HEK293T (cell line): ENCODE data around the gene HNRNPA0.

ENCODE experiments used
- CTCF ChIA-PET: fragments of 350-600 bp; formaldehyde crosslinking; extraction: SDS; loops from one replicate; lab custom pipeline; 2021; ENCODE audit warnings: antibody characterized with exemption, inconsistent platforms; lab: Yijun Ruan, JAX
- POLR2A ChIA-PET: fragments of 350-600 bp; formaldehyde crosslinking; extraction: SDS; loops from one replicate; lab custom pipeline; 2020; ENCODE audit warnings: antibody characterized with exemption, inconsistent platforms; lab: Yijun Ruan, JAX
- DNase-seq: peaks from one replicate; pipeline ENCODE4 v3.0.0; 2012; ENCODE audit warnings: mixed read lengths; ENCODE audit errors: extremely low spot score
- ARNT ChIP-seq: fragments of 450-650 bp; IDR thresholded peaks from 2 replicates; pipeline ENCODE4 v1.6.1; 2017; ENCODE audit warnings: mild to moderate bottlenecking
- BHLHE40 ChIP-seq: fragments of 450-650 bp; IDR thresholded peaks from 2 replicates; pipeline ENCODE4 v1.6.1; 2016; ENCODE audit warnings: mild to moderate bottlenecking, moderate library complexity, borderline replicate concordance
- CTBP1 ChIP-seq: fragments of 450-650 bp; IDR thresholded peaks from 2 replicates; pipeline ENCODE4 v1.6.1; 2016; ENCODE audit warnings: borderline replicate concordance
- ELF4 ChIP-seq: fragments of 450-650 bp; IDR thresholded peaks from 2 replicates; pipeline ENCODE4 v1.6.1; 2017; ENCODE audit warnings: antibody characterized with exemption
- FOXA1 ChIP-seq: fragments of 450-650 bp; IDR thresholded peaks from 2 replicates; pipeline ENCODE4 v1.6.1; 2016; ENCODE audit warnings: mild to moderate bottlenecking
- FOXK2 ChIP-seq: fragments of 450-650 bp; IDR thresholded peaks from 2 replicates; pipeline ENCODE4 v1.6.1; 2016; ENCODE audit warnings: mild to moderate bottlenecking
- FOXM1 ChIP-seq: fragments of 450-650 bp; IDR thresholded peaks from 2 replicates; pipeline ENCODE4 v1.6.1; 2017; ENCODE audit warnings: mild to moderate bottlenecking, borderline replicate concordance
- HDGF ChIP-seq: fragments of 450-650 bp; IDR thresholded peaks from 2 replicates; pipeline ENCODE4 v1.6.1; 2017; ENCODE audit warnings: antibody characterized with exemption, borderline replicate concordance
- L3MBTL2 ChIP-seq: fragments of 450-650 bp; conservative IDR thresholded peaks from 2 replicates; pipeline ENCODE4 v1.6.1; 2016; ENCODE audit warnings: mild to moderate bottlenecking
- LEF1 ChIP-seq: fragments of 450-650 bp; IDR thresholded peaks from 2 replicates; pipeline ENCODE4 v1.6.1; 2017; ENCODE audit warnings: mild to moderate bottlenecking, borderline replicate concordance
- NFRKB ChIP-seq: fragments of 450-650 bp; IDR thresholded peaks from 2 replicates; pipeline ENCODE4 v1.6.1; 2016; ENCODE audit warnings: mild to moderate bottlenecking, moderate library complexity
- PKNOX1 ChIP-seq: fragments of 450-650 bp; IDR thresholded peaks from 2 replicates; pipeline ENCODE4 v1.6.1; 2016
- SP1 ChIP-seq: fragments of 450-650 bp; IDR thresholded peaks from 2 replicates; pipeline ENCODE4 v1.6.1; 2017
- SUZ12 ChIP-seq: fragments of 450-650 bp; IDR thresholded peaks from 2 replicates; pipeline ENCODE4 v1.6.1; 2016; ENCODE audit warnings: mild to moderate bottlenecking
- TARDBP ChIP-seq: fragments of 450-650 bp; IDR thresholded peaks from 2 replicates; pipeline ENCODE4 v1.6.1; 2016
- ZNF384 ChIP-seq: fragments of 450-650 bp; IDR thresholded peaks from 2 replicates; pipeline ENCODE4 v1.6.1; 2016

The HNRNPA0 gene

GRCh38 chr5:137714494-137714893 is 39.7 kb downstream of the HNRNPA0 start:
- TF ChIP-seq FOXM1 (no peak), ELF4 (no peak), LEF1 (no peak), PKNOX1 (no peak), ZNF384 (no peak), CTBP1 (no peak), ARNT (no peak), HDGF (no peak), BHLHE40 (no peak), FOXK2 (no peak), SUZ12 (no peak), SP1 (no peak), FOXA1 (no peak), NFRKB (no peak), L3MBTL2 (no peak), TARDBP (no peak)
- CTCF ChIA-PET = no interaction called here
- DNase-seq = no peak
- POLR2A ChIA-PET = interaction anchor here (0.7 kb wide), 1 partner anchor 27 kb away, joined by 3 read pairs; no protein-coding TSS in a partner anchor

GRCh38 chr5:137712139-137712667 is 42.0 kb downstream of the HNRNPA0 start:
- TF ChIP-seq ELF4 (no peak), TARDBP (no peak), NFRKB (no peak), SP1 (no peak), BHLHE40 (no peak), FOXA1 (no peak), FOXK2 (no peak), ARNT (no peak), L3MBTL2 (no peak), CTBP1 (no peak), SUZ12 (no peak), FOXM1 (no peak)
- ChIA-PET CTCF (interaction anchor here (0.6 kb wide), 2 partner anchors 39 to 366 kb away, joined by 3 to 5 read pairs; no protein-coding TSS in a partner anchor), POLR2A (no interaction called here)
- DNase-seq = no peak

GRCh38 chr5:137710086-137710485 is 44.1 kb downstream of the HNRNPA0 start:
- TF ChIP-seq FOXK2 = no peak
- no peak for TF ChIP-seq SP1
- no peak for TF ChIP-seq HDGF
- no peak for TF ChIP-seq TARDBP
- TF ChIP-seq FOXA1 = no peak
- ChIA-PET CTCF (no interaction called here), POLR2A (no interaction called here)
- no peak for DNase-seq

GRCh38 chr5:137708796-137709559 is 45.2 kb downstream of the HNRNPA0 start:
- DNase-seq = no peak
- TF ChIP-seq BHLHE40 = no peak
- no peak for TF ChIP-seq FOXA1
- POLR2A ChIA-PET = no interaction called here
- CTCF ChIA-PET = no interaction called here

GRCh38 chr5:137708062-137708461 is 46.1 kb downstream of the HNRNPA0 start:
- DNase-seq = no peak
- CTCF ChIA-PET = no interaction called here
- POLR2A ChIA-PET = no interaction called here
- TF ChIP-seq TARDBP (no peak), LEF1 (no peak), ELF4 (no peak), FOXA1 (no peak), L3MBTL2 (no peak), NFRKB (no peak), CTBP1 (no peak), HDGF (no peak), BHLHE40 (no peak), SUZ12 (no peak), ZNF384 (no peak)

- DNase-seq = no peak
- ChIA-PET POLR2A (no interaction called here), CTCF (no interaction called here)
- TF ChIP-seq FOXA1 (no peak), PKNOX1 (no peak), CTBP1 (no peak), L3MBTL2 (no peak), BHLHE40 (no peak), ZNF384 (no peak), FOXK2 (no peak), FOXM1 (no peak), NFRKB (no peak)
These were observed 47.3 kb downstream of the HNRNPA0 start for GRCh38 chr5:137706841-137707240.

- TF ChIP-seq HDGF (no peak), ZNF384 (no peak), SP1 (no peak), LEF1 (no peak), PKNOX1 (no peak), SUZ12 (no peak), ELF4 (no peak), CTBP1 (no peak), FOXA1 (no peak), BHLHE40 (no peak), L3MBTL2 (no peak), FOXM1 (no peak), NFRKB (no peak), ARNT (no peak), TARDBP (no peak), FOXK2 (no peak)
- POLR2A ChIA-PET = no interaction called here
- CTCF ChIA-PET = no interaction called here
These were observed 49.1 kb downstream of the HNRNPA0 start for GRCh38 chr5:137705106-137705505.

More at GRCh38 chr5:137705106-137705505, 49.1 kb downstream of the HNRNPA0 start:
- no peak for DNase-seq
